ENCODE measurements around the gene RPTN. TPM values are rescaled to one million over a fixed set of nuclear protein-coding genes. Genes with fewer than 3 reads are reported as not detected.

The RPTN gene
- total RNA-seq, 1 donor from 2014 or later, result 0.09 TPM

- H3K4me2 ChIP-seq (ENCODE audit: low read length), result peak overlapping the region; percentile 51
- H3K9me3 Mint-ChIP-seq (ENCODE audit: unreplicated experiment), result peaks cover 2% of the 10 kb centered on the region
- peak; percentile 96 for FAIRE-seq
Observed at GRCh38 chr1:152167835-152168534, 9.0 kb upstream of the RPTN start.

GRCh38 chr1:152166966-152167365 is 7.9 kb upstream of the RPTN start:
- Histone ChIP-seq H3K4me3 (ENCODE audit: insufficient read depth, low read depth, low read length) (no peak overlapping the region), H3K27me3 (ENCODE audit: insufficient read depth, low read length) (peaks cover 4% of the 10 kb centered on the region), H3K9ac (ENCODE audit: low read length) (no peak overlapping the region), H3K36me3 (ENCODE audit: insufficient read depth, low read length) (no peaks in the 10 kb centered on the region), H3K4me1 (ENCODE audit: insufficient read depth, low read length) (peaks cover 25% of the 10 kb centered on the region), H3K27ac (ENCODE audit: low read depth, low read length) (peak overlapping the region; percentile 50), H2AFZ (ENCODE audit: low read depth, low read length) (no peak overlapping the region), H3K9me3 (ENCODE audit: insufficient read depth, low read depth, low read length) (no peaks in the 10 kb centered on the region), H3K4me2 (ENCODE audit: low read length) (no peak overlapping the region), H4K20me1 (ENCODE audit: insufficient read depth, low read length) (no peaks in the 10 kb centered on the region), H3K79me2 (ENCODE audit: insufficient read depth, low read length) (no peaks in the 10 kb centered on the region)
- Mint-ChIP-seq H3K36me3 (ENCODE audit: low read depth, unreplicated experiment) (peaks cover 1% of the 10 kb centered on the region), H3K4me3 (ENCODE audit: unreplicated experiment) (no peak overlapping the region), H3K27me3 (ENCODE audit: low read depth, unreplicated experiment) (no peaks in the 10 kb centered on the region), H3K9me3 (ENCODE audit: unreplicated experiment) (peaks cover 2% of the 10 kb centered on the region), H3K27ac (ENCODE audit: unreplicated experiment) (peak overlapping the region; percentile 97), H3K4me1 (ENCODE audit: low read depth, unreplicated experiment) (peaks cover 72% of the 10 kb centered on the region)
- TF ChIP-seq EZH2 (IDR thresholded peaks at IDR 0.05; ENCODE audit: insufficient read depth, low read length), result no peak
- TF ChIP-seq, protein P1, sequence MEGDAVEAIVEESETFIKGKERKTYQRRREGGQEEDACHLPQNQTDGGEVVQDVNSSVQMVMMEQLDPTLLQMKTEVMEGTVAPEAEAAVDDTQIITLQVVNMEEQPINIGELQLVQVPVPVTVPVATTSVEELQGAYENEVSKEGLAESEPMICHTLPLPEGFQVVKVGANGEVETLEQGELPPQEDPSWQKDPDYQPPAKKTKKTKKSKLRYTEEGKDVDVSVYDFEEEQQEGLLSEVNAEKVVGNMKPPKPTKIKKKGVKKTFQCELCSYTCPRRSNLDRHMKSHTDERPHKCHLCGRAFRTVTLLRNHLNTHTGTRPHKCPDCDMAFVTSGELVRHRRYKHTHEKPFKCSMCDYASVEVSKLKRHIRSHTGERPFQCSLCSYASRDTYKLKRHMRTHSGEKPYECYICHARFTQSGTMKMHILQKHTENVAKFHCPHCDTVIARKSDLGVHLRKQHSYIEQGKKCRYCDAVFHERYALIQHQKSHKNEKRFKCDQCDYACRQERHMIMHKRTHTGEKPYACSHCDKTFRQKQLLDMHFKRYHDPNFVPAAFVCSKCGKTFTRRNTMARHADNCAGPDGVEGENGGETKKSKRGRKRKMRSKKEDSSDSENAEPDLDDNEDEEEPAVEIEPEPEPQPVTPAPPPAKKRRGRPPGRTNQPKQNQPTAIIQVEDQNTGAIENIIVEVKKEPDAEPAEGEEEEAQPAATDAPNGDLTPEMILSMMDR (IDR thresholded peaks at IDR 0.05; ENCODE audit: insufficient read depth, low read depth, low read length), result no peak
- no peak for DNase-seq (ENCODE audit: low read depth)
- no peak for FAIRE-seq

More at GRCh38 chr1:152167835-152168534, 9.0 kb upstream of the RPTN start:
- peak; percentile 97 for DNase-seq (ENCODE audit: low read depth)
- H3K9me3 ChIP-seq (ENCODE audit: insufficient read depth, low read depth, low read length), result no peaks in the 10 kb centered on the region
- H3K36me3 ChIP-seq (ENCODE audit: insufficient read depth, low read length), result no peaks in the 10 kb centered on the region
- H3K9ac ChIP-seq (ENCODE audit: low read length), result no peak overlapping the region
- H3K4me1 ChIP-seq (ENCODE audit: insufficient read depth, low read length), result peaks cover 19% of the 10 kb centered on the region
- TF ChIP-seq, protein P1 (IDR thresholded peaks at IDR 0.05; ENCODE audit: insufficient read depth, low read depth, low read length), result no peak
- no peaks in the 10 kb centered on the region for H4K20me1 ChIP-seq (ENCODE audit: insufficient read depth, low read length)
- Mint-ChIP-seq H3K4me1 (ENCODE audit: low read depth, unreplicated experiment) (peaks cover 67% of the 10 kb centered on the region), H3K27ac (ENCODE audit: unreplicated experiment) (peak overlapping the region; percentile 97), H3K36me3 (ENCODE audit: low read depth, unreplicated experiment) (peaks cover 4% of the 10 kb centered on the region), H3K27me3 (ENCODE audit: low read depth, unreplicated experiment) (no peaks in the 10 kb centered on the region), H3K4me3 (ENCODE audit: unreplicated experiment) (peak overlapping the region; percentile 68)
- H3K79me2 ChIP-seq (ENCODE audit: insufficient read depth, low read length), result no peaks in the 10 kb centered on the region
- H2AFZ ChIP-seq (ENCODE audit: low read depth, low read length), result no peak overlapping the region
- peaks cover 6% of the 10 kb centered on the region for H3K27me3 ChIP-seq (ENCODE audit: insufficient read depth, low read length)
- H3K4me3 ChIP-seq (ENCODE audit: insufficient read depth, low read depth, low read length), result no peak overlapping the region
- peak overlapping the region; percentile 50 for H3K27ac ChIP-seq (ENCODE audit: low read depth, low read length)
